ENCODE results near the gene PLXNA2.

The PLXNA2 gene

DNA sequence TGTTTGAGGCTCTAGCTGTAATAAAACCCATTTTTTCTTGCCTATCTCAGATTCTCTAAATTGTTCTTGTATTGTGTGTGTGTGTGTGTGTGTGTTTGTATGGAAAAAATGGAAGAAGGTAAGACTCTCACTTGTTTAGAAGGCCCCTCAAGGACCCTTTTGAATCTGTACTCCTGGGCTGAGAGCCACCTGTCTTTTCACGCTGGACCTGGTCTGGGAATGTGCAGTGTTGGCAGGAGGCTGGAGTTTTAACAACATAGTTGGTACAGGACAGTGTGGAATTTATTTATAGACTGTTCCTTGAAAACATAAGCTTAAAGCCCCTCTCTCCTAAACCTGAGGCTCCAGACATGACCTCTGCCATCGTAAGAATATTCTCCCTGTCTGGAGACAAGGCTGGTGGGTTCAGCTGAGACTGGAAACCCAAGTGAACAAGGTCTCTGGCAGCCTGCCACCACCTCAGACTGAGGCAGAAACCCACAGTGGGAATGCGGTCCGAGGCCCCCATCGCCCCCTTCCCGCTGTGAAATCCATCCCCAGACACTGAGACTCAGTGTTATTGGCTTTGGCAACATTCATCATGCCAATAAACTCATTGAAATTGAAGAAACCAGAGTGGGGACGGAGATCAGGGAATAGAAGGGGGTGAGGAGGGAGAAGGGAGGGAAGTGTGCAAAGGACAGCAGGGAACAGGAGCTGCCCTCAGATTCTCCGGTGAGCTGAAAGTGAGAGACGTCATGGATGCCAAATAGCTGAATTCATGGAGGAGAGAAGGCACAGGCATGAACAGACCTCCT lies 24.6 kb upstream of the PLXNA2 start:
- no peak for DNase-seq (ENCODE audit: low read depth)

DNA sequence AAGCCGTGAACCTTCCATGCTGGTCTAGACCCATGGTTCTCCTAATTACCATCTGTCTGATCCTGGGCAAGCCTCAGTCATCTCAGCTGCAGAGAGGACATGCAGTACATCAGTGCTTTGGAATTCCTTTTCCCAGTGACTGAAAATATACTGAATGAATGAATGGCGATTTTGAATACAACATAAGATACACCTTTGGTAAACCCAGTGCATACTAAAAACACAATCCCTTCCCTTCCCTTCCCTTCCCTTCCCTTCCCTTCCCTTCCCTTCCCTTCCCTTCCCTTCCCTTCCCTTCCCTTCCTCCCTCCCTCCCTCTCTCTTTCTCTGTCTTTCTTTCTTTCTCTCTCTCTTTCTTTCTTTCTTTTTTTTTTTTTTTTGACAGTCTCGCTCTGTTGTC lies 21.3 kb upstream of the PLXNA2 start:
- no peak for DNase-seq (ENCODE audit: low read depth)

DNA sequence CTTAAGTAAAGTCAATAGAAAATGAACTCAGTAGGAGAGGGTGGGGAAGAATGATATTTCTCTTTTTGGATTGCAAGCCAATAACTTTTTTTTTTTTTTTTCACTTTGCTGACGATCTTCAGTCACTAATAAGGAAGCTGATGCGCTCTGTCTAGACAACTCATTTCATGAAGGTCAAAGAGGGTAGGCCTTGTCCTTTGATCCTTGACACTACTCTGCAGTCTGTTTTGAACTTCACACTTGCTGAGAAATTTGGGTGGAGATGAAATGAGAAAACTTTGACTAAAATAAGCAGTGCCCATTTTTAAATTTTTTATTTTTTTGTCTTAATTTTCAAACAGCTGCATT lies 20.9 kb upstream of the PLXNA2 start:
- no peak for DNase-seq (ENCODE audit: low read depth)

DNA sequence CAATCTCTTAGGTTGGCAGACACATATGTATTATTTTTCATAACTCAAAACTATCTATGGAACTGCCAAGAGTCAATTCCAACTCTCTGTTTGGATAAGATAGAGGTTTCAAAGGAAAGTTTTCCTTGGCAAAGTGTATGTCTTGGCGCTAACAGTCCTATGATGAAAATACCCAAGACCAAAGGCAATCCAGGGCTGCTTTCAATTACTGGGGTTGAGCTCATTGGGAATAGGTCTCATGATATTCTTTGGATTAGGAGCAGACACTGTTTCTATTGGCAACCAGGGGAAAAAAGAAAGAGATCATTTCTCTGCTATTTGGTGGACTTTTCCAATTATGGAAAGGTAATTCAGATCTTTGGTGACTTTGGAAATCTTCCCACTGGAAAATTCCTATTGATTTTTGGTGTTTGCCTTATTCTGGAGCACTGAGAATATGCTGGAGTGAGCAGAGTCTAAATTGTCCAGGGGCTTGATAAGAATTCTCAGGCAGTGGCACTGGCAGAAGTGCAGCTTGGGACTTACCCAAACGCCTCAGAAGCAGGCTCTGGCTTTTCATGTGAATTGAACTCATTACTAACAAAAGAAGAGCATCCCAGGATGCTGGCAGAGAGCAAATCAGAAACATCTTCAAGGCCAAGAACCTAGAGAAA lies 20.4 kb upstream of the PLXNA2 start:
- no peak for DNase-seq (ENCODE audit: low read depth)

DNA sequence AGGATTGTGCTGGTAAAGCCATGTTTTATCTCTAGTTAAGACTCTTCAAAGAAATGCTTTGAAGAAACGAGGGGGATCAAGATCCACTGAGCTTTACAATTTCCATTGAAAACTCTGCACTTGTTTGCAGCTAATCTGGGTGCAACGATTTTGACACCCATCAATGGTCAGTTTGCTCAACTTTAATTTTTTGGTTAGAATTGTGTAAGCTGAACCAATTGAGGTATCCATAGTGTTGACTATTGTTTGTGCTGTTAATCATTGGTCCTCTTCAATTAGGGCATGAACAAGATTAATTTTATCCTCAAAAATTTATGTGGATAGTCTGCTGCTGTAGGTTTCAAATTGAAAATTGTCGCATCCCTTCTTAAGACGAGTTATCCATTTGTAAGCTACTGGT lies 17.7 kb upstream of the PLXNA2 start:
- DNase-seq (ENCODE audit: low read depth), result no peak

DNA sequence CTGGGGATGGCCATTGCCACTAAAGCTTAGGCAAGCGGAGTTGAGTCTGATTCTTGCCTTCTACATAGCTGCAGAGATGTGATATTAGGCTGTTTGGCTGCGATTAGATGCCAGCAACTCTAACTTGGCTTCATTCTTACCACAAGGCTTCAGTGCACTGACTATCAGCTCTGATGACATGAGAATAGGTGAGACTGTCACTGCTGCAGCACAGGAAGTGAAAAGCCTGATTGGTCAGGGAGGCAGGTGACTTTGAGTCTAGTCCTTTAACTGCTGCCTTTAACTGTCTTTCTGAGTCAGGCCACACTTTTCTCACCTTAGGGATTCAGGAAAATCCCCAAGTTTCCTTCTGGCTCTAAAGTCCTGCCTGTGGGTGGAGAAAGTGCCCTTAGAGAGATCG lies 14.1 kb upstream of the PLXNA2 start:
- DNase-seq (ENCODE audit: low read depth), result no peak

DNA sequence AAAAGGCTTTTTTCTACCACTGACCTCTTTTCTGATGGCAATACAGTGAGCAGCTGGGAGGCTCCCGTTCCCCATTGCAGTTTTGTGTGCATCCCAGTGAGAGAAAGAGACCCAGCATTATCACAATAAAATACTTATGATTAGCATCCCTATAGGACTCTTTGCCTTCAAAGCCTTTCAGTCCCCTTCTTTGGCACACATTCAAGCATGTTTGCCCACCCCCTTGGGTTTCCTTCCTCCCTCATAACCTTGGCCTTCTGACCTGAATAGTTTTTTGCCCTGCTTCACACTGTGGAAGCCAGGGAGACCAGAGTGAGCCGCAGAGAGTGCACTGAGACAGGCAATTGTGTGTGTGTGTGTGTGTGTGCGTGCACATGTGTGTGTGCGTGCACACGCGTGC lies 13.2 kb upstream of the PLXNA2 start:
- DNase-seq (ENCODE audit: low read depth), result no peak

DNA sequence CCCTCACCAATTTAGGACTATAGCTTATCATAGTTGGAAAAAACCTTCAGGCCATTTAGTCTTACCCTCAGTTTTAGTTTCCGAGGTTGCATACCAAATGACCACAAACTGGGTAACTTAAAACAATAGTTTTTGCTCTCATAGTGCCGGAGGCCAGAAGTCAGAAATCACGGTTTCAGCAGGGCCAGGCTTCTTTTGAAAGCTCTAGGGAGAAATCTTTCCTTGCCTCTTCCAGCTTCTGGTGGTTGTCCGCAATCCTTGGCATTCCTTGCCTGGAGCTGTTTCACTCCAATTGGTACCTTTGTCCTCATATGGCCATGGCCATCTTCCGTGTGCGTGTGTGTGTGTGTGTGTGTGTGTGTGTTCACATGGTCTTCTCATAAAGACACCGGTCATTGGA lies 12.4 kb upstream of the PLXNA2 start:
- no peak for DNase-seq (ENCODE audit: low read depth)

DNA sequence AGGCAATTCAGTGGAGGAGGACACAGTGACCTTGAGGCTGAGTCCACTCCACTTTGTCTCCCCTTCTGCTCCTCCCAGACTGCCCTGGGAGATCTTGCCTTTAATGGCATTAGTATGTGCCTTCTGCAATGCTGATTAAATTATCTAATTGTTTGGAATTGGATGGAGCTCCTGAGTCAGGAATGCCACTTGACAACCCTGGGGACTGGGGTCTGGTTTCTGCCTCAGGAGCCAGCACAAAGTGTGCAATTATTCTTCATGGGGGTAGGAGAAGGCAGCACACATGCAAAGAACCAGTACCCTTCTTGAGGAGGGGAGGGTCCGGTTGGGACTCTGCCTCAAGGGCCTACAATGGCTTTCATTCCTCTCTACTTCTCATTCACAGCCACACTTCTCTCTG lies 11.9 kb upstream of the PLXNA2 start:
- DNase-seq (ENCODE audit: low read depth), result no peak

DNA sequence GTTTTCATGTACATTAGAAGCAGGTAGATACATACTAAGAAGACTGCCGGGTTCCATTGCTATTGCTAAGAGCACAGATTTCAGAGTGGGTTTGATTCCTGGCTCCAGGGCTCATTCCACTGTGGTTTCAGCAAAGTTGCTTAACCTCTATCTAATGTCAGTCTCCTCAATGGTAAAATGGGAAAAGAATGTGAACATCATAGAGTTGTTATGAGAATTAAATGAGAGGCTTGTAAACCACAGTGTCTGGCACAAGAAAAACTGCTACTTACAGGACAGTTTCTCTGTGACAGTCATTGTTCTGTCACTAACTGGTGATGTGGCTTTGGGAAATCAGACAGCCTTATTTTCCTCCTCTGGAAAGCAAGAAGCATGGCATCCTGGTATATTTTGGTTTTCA lies 10.7 kb upstream of the PLXNA2 start:
- peak; percentile 94 for DNase-seq (ENCODE audit: low read depth)

DNA sequence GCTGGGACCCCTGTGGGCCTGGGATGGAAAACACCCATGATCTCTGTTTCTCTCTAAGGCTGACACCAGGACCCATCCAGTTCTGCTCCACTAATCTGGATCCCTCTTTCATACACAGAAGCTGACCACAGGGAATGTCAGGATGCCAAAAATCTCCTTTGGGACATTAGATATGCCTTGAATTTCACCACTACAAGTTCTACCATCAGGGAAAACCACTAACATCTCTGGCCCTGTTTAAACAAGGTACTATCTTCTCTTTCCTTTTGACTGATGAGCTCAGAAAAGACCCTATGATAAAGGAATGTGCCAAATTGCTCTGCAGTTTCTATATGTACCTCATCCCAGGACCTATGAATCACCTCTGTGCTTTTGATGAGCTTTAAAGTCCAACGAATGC lies 10.2 kb upstream of the PLXNA2 start:
- peak; percentile 71 for DNase-seq (ENCODE audit: low read depth)

DNA sequence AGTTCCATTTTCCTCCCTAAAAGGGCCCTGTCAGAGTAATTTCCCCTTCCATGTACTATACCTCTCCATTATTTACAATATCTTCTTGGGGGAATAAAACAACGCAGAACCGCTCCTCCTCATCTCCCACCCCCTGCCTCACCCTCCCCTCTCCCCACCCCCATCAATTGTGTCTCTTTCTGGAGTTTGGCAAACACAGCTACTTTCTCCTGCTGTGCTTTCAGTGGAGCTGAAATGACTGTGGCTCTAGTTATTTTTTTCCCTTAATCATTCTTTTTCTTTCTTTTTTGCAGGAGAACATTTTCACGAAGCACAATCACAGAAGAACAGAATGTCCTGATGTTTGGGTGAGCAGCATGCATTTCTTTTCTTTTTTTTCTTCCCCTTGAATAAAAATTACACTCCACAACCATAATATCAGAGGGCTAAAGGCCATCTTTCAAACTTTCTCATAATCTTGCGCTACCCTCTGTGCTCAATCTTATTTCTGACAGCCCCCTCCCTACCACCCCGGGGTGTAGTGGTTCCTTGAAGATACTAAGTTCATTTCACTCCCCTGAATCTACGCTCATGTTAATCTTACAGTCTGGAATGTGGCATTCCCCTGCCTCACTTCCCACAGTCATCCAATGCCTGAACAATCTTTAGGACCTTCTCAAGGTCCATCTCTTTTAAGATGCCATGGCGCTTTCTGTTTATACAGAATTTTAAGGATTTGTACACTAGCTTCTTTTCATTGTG lies 8.8 kb upstream of the PLXNA2 start:
- DNase-seq (ENCODE audit: low read depth), result peak; percentile 92

DNA sequence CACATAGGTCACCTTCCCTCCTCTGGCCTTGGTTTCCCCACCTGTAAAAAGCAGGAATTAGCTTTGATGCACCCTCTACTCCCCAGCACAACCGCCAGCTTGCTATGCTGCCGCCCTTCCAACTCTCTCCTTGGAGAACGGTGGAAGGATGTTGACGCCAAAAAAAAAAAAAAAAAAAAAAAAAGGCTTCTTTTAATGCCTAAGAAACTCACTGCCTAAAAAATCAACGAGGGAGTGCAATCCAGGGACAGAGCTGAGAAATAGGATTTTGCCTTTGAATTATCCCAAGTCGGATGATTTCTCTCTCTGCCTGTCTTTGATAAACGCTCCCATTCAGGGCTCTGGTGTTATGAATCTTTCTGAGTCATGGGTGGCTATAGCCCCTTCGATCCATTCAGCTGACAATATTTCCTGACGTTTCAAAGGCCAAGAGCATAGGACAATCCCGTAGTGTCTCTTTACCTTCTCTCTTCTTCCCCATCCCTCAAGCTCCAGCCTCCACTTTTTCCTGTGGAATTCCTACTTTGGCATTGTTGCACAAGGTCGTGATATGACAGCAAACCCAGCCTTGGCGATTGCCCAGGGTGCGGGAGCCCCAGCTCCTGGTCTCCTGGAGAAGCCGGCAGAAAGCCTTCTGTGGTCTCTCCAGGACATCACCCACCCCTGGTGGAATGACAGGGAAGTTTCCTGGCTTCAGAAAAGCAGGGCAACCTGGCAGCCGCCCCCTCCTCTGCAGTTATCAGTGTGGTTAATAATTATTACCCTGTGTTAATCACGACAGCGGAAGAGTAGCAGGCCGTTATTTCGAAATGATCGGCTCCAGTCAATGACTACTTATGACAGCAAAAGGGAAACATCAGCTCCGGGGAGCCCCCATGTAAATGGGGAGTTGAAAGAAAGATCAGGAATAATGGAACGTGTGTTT lies 8.0 kb upstream of the PLXNA2 start:
- DNase-seq (ENCODE audit: low read depth), result peak; percentile 69

DNA sequence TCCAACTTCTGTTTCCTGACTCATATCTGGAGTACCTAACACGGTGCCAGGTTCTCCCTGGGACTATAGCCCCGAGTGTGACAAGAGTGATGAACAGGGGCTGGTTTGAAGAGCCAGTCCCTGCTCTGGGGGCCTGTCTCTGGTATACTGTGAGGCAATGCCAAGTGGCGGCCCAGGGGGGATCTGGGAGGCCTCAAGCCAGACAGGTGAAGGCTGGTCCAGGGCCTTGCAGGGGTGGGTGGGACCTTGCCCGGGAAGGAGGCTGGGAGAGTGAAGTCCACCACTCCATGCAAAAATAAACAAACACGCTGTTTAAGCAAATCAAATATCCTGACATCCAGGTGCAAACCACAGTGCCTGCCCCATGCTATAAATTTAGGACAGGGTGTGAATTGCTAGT lies 6.8 kb upstream of the PLXNA2 start:
- DNase-seq (ENCODE audit: low read depth), result no peak

DNA sequence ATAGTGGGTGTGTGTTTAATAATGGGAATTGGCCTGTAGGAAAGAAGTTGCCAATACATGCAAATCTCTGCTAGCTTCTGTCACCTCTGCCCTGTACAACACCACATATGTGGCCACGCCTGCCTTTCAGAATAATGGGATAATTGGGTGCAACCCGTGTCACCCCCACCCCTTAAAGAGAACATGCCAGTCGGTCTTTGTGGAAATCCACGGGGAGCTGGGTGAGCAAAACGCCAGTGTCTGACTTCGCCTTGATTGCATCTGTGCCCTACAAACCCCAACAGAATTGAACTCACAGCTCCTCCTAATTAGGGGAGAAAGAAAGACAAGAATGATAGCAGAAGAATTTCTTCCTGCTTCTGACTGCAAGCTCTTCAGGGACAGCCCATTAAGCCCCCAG lies 6.4 kb upstream of the PLXNA2 start:
- no peak for DNase-seq (ENCODE audit: low read depth)

DNA sequence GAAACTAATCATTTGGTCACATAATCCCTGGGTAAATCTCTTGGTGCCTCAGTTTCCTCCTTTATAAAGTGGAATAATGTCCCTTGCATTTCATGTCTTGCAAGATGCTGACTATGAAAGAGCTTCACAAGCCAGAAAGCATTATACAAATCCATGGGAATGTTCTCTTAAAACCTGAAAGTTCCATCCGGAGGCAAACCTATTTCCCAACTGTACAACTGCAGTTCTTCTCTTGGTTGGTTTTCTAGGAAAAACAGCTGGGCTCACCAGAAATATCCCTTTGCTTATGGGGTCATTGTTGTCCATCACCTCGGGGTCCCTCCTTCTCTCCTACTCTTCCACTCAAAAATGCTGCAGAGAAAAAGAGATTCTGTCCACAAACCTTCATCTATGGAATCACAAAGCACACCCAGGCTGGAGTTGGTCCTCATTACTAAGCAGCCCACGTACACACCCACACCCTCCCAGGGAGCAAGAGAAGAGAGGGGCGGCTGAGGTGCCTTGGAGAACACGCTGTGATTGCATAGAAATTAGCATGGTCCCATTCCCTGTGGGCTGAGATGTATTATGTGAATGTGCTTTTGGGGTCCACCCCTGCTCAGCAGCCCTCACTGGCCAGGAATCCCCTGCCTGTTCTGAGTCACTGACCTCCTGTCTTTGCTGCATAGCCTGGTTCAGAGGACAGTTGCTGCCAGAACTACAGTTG lies 5.0 kb upstream of the PLXNA2 start:
- peak; percentile 34 for DNase-seq (ENCODE audit: low read depth)

DNA sequence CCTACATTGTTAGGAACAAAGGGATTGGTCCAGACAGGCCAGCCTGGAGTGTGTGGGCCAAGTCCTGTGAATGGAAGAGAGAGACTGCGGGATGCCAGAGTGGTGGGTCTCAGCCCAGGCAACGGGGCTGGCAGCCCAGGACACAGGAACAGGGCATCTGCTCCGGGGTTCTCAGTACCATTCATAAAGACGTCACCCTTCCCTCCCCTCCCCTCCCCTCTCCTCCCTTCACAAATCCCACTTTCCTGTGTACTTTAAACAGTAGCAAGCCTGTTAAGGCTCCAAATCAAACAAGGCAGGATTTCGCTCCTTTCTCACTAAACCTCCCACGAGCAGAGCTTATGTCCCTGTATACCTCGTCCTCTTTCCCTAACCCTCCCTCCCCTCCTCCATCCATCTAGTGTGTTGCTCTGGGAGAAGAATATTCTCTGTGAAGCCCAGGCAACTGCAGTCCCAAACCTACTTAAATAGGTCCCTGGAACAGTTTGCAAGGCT lies 4.2 kb upstream of the PLXNA2 start:
- no peak for DNase-seq (ENCODE audit: low read depth)

DNA sequence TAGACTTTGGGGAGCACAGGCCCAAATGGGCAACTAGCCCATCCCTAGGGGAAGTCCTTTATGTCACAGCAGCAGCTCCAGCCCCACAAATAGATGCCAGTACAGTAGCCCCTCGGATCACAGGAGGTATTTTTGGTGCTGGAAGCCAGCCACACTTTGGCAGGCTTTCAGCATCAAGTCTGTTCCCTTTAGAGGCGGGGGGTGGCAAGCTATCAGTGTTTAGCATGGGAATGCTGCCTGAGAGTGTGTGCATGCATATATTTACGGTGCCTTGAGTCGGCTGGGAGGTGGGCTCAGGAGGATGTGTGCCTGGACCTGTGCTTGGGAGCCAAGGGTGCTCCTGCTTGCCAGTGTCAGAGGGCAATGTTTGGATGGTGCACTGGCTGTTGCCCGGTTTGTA lies 3.5 kb upstream of the PLXNA2 start:
- no peak for DNase-seq (ENCODE audit: low read depth)

DNA sequence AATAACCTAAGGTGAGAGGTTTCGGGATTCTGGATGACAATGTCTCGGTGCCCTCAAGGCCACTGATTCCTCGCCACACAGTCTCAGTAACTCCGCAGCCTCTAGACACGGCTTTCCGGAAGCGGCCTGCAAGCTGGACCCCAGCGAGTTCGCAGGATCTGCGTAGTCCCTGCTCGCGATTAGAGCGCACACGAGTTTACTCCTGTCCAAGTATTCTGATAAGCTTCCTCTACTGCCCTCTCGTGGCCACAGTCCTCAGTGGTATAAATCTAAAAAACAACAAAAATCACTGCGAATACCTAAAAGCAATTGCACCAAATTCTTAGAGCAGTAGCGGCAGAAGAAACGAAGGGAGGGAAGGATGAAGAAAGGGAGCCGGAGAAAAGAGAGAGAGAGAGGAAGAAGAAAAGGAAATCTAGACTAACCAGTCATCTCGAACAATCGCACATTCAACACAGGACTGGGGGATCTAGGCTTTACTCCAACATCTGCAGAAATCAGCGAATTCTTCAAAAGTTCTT lies 1.1 kb upstream of the PLXNA2 start:
- DNase-seq (ENCODE audit: low read depth), result peak; percentile 89

DNA sequence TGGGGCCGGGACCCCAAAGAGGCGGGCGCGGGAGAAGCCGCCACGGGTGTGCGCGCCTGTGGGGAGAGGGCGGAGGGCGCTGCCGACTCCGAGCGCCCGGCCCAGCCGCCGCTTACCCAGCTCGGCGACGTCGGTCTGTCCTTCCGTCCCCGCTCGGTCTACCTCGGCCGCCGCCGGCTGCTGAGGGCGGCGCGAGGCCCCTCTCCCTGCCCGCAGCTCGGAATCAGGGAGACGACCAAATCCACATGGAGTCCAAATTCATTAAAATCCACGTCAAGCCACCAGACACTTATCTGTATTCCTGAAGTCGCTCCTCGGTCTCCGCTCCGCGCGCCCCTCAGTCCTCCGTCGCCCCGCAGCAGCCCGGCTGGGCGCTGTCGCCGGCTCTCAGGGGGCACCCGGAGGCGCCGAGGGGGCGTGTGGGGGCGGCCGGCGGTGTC lies 637 bp downstream of the PLXNA2 start:
- no peak for DNase-seq (ENCODE audit: low read depth)

DNA sequence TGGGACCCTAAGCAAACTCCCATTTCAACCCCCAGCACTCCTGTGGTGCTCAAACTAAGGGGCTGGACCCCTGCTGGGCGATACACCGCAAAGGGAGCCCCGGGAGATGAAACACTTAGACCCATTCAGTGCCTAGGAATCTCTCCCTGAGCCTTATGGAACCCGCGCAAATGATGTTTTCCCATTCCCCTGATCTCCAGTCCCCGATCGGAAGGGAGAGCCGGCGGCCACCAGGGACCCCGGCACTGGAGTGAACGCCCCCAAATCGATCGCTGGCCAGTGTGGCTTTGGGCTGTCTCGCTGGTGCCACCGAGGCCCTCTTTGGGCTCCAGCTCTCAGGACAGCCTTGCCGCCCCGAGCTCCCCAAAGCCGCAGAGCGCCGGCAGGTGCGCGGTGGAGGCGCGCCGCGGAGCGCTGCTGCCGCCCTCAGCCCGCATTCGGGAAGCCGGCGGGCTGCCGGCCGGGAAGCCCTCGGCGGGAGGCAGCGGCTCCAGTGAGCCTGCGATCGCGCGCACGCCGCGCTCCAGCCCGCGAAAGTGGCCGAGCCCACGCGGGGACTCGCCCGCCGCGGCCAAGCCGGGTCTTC lies 1.1 kb downstream of the PLXNA2 start:
- DNase-seq (ENCODE audit: low read depth), result no peak

Measured in amniotic epithelial cell (primary cell).